Measurements from ENCODE around the gene ASB1. TPM values are rescaled to one million over a fixed set of nuclear protein-coding genes. Genes with fewer than 3 reads are reported as not detected.

The ASB1 gene
- total and polyA plus RNA-seq, 8 donors = 10.7 to 36.8 (median 18.5) TPM

- H3K27ac ChIP-seq = peak overlapping the region; percentile 61 to 80 (median 63)
- TF ChIP-seq CTCF (IDR thresholded peaks at IDR 0.05) (no peak), POLR2AphosphoS5 (IDR thresholded peaks at IDR 0.05) (peak; percentile 37 to 81 (median 67))
- no peak overlapping the region for H3K4me3 ChIP-seq
- no peaks in the 10 kb centered on the region for H3K27me3 ChIP-seq
- H3K36me3 ChIP-seq = no peaks in the 10 kb centered on the region
- peaks cover 0 to 23% (median 10%) of the 10 kb centered on the region in 4 donors for H3K4me1 ChIP-seq
- WGBS, 5 donors = 29 to 43% (median 33%) methylated on average over 10 of the region's 10 CpGs
- no peaks in the 10 kb centered on the region for H3K9me3 ChIP-seq
- peak; percentile 76 to 86 for DNase-seq
- intact Hi-C loops (cut with DNase I; ENCODE audit: low total_unique reads) = no loop called here
Measured at GRCh38 chr2:238389988-238390589, 36.6 kb upstream of the ASB1 start.

GRCh38 chr2:238391042-238391689 lies 35.6 kb upstream of the ASB1 start:
- no peak for DNase-seq
- TF ChIP-seq POLR2AphosphoS5 (IDR thresholded peaks at IDR 0.05) = no peak
- no peak for TF ChIP-seq POLR2A (IDR thresholded peaks at IDR 0.05)
- no peak for TF ChIP-seq EP300 (IDR thresholded peaks at IDR 0.05)
- TF ChIP-seq CTCF (IDR thresholded peaks at IDR 0.05) = no peak
- Histone ChIP-seq H3K4me1 (peaks cover 0 to 23% (median 10%) of the 10 kb centered on the region in 4 donors), H3K27me3 (no peaks in the 10 kb centered on the region), H3K36me3 (no peaks in the 10 kb centered on the region), H3K4me3 (no peak overlapping the region), H3K9me3 (no peaks in the 10 kb centered on the region), H3K27ac (peak overlapping the region in 4 of 5 donors; percentile 29 to 80 (median 56))
- WGBS, 5 donors = 80 to 91% (median 89%) methylated on average over 6 of the region's 6 CpGs
- intact Hi-C loops (cut with DNase I; ENCODE audit: low total_unique reads) = no loop called here

DNA sequence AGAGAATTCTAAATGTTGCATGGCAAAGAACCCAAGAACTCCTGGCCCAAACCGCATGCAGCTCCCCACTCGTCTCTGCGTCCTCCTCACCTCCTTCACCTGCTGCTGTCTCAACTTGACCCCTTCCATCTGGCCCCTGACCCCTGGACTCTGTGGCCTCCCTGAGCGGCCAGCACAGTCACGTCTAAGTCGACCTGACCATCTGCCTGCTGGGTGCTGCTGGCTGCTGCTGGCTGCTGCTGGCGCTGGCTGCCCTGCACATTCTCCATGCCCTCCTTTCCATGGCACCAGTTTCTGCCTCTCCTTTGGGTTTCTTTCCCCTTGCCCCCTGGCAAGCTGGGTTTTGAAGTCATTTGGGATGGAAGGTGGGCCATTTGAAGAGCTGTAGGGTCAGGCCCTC lies 30.1 kb upstream of the ASB1 start:
- H3K9me3 ChIP-seq = no peaks in the 10 kb centered on the region
- H3K4me1 ChIP-seq = no peaks in the 10 kb centered on the region
- no peak for TF ChIP-seq CTCF (IDR thresholded peaks at IDR 0.05)
- no peak for TF ChIP-seq POLR2AphosphoS5 (IDR thresholded peaks at IDR 0.05)
- TF ChIP-seq POLR2A (IDR thresholded peaks at IDR 0.05) = no peak
- TF ChIP-seq EP300 (IDR thresholded peaks at IDR 0.05) = no peak
- no peak overlapping the region for H3K27ac ChIP-seq
- intact Hi-C loops (cut with DNase I; ENCODE audit: low total_unique reads) = no loop called here
- H3K36me3 ChIP-seq = peaks cover 0 to 35% (median 18%) of the 10 kb centered on the region in 4 donors
- no peaks in the 10 kb centered on the region for H3K27me3 ChIP-seq
- WGBS, 5 donors = 87 to 92% (median 89%) methylated on average over 7 of the region's 7 CpGs
- no peak for DNase-seq
- no peak overlapping the region for H3K4me3 ChIP-seq

GRCh38 chr2:238397356-238397755 lies 29.4 kb upstream of the ASB1 start:
- 85 to 91% (median 89%) methylated on average over 8 to 14 of the region's 14 CpGs for WGBS, 5 donors
- Histone ChIP-seq H3K4me1 (no peaks in the 10 kb centered on the region), H3K27me3 (no peaks in the 10 kb centered on the region), H3K36me3 (peaks cover 0 to 40% (median 21%) of the 10 kb centered on the region in 4 donors), H3K4me3 (no peak overlapping the region), H3K9me3 (no peaks in the 10 kb centered on the region), H3K27ac (no peak overlapping the region)
- TF ChIP-seq POLR2A (IDR thresholded peaks at IDR 0.05) (no peak), CTCF (IDR thresholded peaks at IDR 0.05) (no peak), POLR2AphosphoS5 (IDR thresholded peaks at IDR 0.05) (no peak), EP300 (IDR thresholded peaks at IDR 0.05) (no peak)
- intact Hi-C loops (cut with DNase I; ENCODE audit: low total_unique reads) = no loop called here
- DNase-seq = no peak
